ENCODE measurements around the gene CNR1. TPM values are rescaled to one million over a fixed set of nuclear protein-coding genes. Genes with fewer than 3 reads are reported as not detected.

The CNR1 gene
- total and polyA plus RNA-seq, 3 experiments from 2014 or later: not detected

GRCh38 chr6:88141561-88142296, 24.4 kb downstream of the CNR1 start:
- Histone ChIP-seq H3K27me3 (ENCODE audit: insufficient read depth, low read length, poor library complexity, severe bottlenecking) (no peaks in the 10 kb centered on the region), H3K4me3 (ENCODE audit: low read length) (no peak overlapping the region), H3K36me3 (ENCODE audit: insufficient read depth, low read length) (no peaks in the 10 kb centered on the region), H3K4me1 (ENCODE audit: insufficient read depth, low read length) (no peaks in the 10 kb centered on the region), H3K27ac (ENCODE audit: low read depth, low read length) (no peak overlapping the region), H3K9me3 (ENCODE audit: low read length) (no peaks in the 10 kb centered on the region)
- CTCF ChIA-PET: no interaction called here
- H3K4me3 Mint-ChIP-seq: no peak overlapping the region
- no peak for DNase-seq
- H3K27ac Mint-ChIP-seq: peak overlapping the region in 1 of 8 donors; percentile 26
- POLR2A ChIA-PET: no interaction called here
- no peaks in the 10 kb centered on the region for H3K4me1 Mint-ChIP-seq
- peaks cover 0 to 3% (median 0%) of the 10 kb centered on the region in 3 donors for H3K36me3 Mint-ChIP-seq
- peaks cover 4 to 5% of the 10 kb centered on the region in 2 donors for H3K27me3 Mint-ChIP-seq
- peaks cover 0 to 2% (median 0%) of the 10 kb centered on the region in 5 donors for H3K9me3 Mint-ChIP-seq

- Histone ChIP-seq H3K9me3 (ENCODE audit: low read length) (no peaks in the 10 kb centered on the region), H3K27ac (ENCODE audit: low read depth, low read length) (no peak overlapping the region), H3K27me3 (ENCODE audit: insufficient read depth, low read length, poor library complexity, severe bottlenecking) (no peaks in the 10 kb centered on the region), H3K4me3 (ENCODE audit: low read length) (no peak overlapping the region), H3K36me3 (ENCODE audit: insufficient read depth, low read length) (no peaks in the 10 kb centered on the region), H3K4me1 (ENCODE audit: insufficient read depth, low read length) (no peaks in the 10 kb centered on the region)
- Mint-ChIP-seq H3K9me3 (no peaks in the 10 kb centered on the region), H3K4me3 (no peak overlapping the region), H3K36me3 (no peaks in the 10 kb centered on the region), H3K27me3 (peaks cover 2 to 7% of the 10 kb centered on the region in 2 donors), H3K27ac (no peak overlapping the region), H3K4me1 (no peaks in the 10 kb centered on the region)
- ChIA-PET CTCF (no interaction called here), POLR2A (no interaction called here)
- DNase-seq: no peak
These were observed 28.2 kb downstream of the CNR1 start for GRCh38 chr6:88137915-88138314.

GRCh38 chr6:88135578-88136114, 30.5 kb downstream of the CNR1 start:
- Mint-ChIP-seq H3K36me3 (no peaks in the 10 kb centered on the region), H3K27me3 (peaks cover 0 to 7% of the 10 kb centered on the region in 2 donors), H3K4me3 (no peak overlapping the region), H3K4me1 (no peaks in the 10 kb centered on the region), H3K9me3 (no peaks in the 10 kb centered on the region), H3K27ac (no peak overlapping the region)
- no peaks in the 10 kb centered on the region for H3K27me3 ChIP-seq (ENCODE audit: insufficient read depth, low read length, poor library complexity, severe bottlenecking)
- H3K36me3 ChIP-seq (ENCODE audit: insufficient read depth, low read length): no peaks in the 10 kb centered on the region
- H3K9me3 ChIP-seq (ENCODE audit: low read length): no peaks in the 10 kb centered on the region
- H3K4me1 ChIP-seq (ENCODE audit: insufficient read depth, low read length): no peaks in the 10 kb centered on the region
- ChIA-PET CTCF (no interaction called here), POLR2A (no interaction called here)
- no peak overlapping the region for H3K27ac ChIP-seq (ENCODE audit: low read depth, low read length)
- no peak overlapping the region for H3K4me3 ChIP-seq (ENCODE audit: low read length)
- no peak for DNase-seq

GRCh38 chr6:88134575-88134974, 31.6 kb downstream of the CNR1 start:
- Mint-ChIP-seq H3K27me3 (peaks cover 5 to 7% of the 10 kb centered on the region in 2 donors), H3K36me3 (no peaks in the 10 kb centered on the region), H3K4me3 (no peak overlapping the region), H3K27ac (no peak overlapping the region), H3K9me3 (no peaks in the 10 kb centered on the region), H3K4me1 (no peaks in the 10 kb centered on the region)
- DNase-seq: no peak
- POLR2A ChIA-PET: no interaction called here
- CTCF ChIA-PET: no interaction called here
- no peaks in the 10 kb centered on the region for H3K9me3 ChIP-seq (ENCODE audit: low read length)
- no peak overlapping the region for H3K27ac ChIP-seq (ENCODE audit: low read depth, low read length)
- no peaks in the 10 kb centered on the region for H3K27me3 ChIP-seq (ENCODE audit: insufficient read depth, low read length, poor library complexity, severe bottlenecking)
- no peaks in the 10 kb centered on the region for H3K36me3 ChIP-seq (ENCODE audit: insufficient read depth, low read length)
- H3K4me1 ChIP-seq (ENCODE audit: insufficient read depth, low read length): no peaks in the 10 kb centered on the region
- H3K4me3 ChIP-seq (ENCODE audit: low read length): no peak overlapping the region

- ChIA-PET CTCF (no interaction called here), POLR2A (no interaction called here)
- Mint-ChIP-seq H3K27me3 (peaks cover 5 to 7% of the 10 kb centered on the region in 2 donors), H3K9me3 (no peaks in the 10 kb centered on the region), H3K4me3 (no peak overlapping the region), H3K4me1 (no peaks in the 10 kb centered on the region), H3K36me3 (no peaks in the 10 kb centered on the region), H3K27ac (no peak overlapping the region)
- Histone ChIP-seq H3K27me3 (ENCODE audit: insufficient read depth, low read length, poor library complexity, severe bottlenecking) (no peaks in the 10 kb centered on the region), H3K27ac (ENCODE audit: low read depth, low read length) (no peak overlapping the region), H3K36me3 (ENCODE audit: insufficient read depth, low read length) (no peaks in the 10 kb centered on the region), H3K4me3 (ENCODE audit: low read length) (no peak overlapping the region), H3K4me1 (ENCODE audit: insufficient read depth, low read length) (no peaks in the 10 kb centered on the region), H3K9me3 (ENCODE audit: low read length) (no peaks in the 10 kb centered on the region)
- DNase-seq: no peak
These were observed 32.4 kb downstream of the CNR1 start for GRCh38 chr6:88133718-88134117.

GRCh38 chr6:88124925-88125557, 41.1 kb downstream of the CNR1 start:
- no peaks in the 10 kb centered on the region for H3K36me3 ChIP-seq (ENCODE audit: insufficient read depth, low read length)
- H3K27ac Mint-ChIP-seq: no peak overlapping the region
- H3K36me3 Mint-ChIP-seq: no peaks in the 10 kb centered on the region
- no peaks in the 10 kb centered on the region for H3K4me1 ChIP-seq (ENCODE audit: insufficient read depth, low read length)
- H3K4me3 Mint-ChIP-seq: no peak overlapping the region
- H3K27me3 Mint-ChIP-seq: peaks cover 2 to 3% of the 10 kb centered on the region in 2 donors
- ChIA-PET CTCF (no interaction called here), POLR2A (no interaction called here)
- DNase-seq: no peak
- H3K4me3 ChIP-seq (ENCODE audit: low read length): no peak overlapping the region
- H3K9me3 Mint-ChIP-seq: peaks cover 8 to 16% (median 10%) of the 10 kb centered on the region in 5 donors
- no peaks in the 10 kb centered on the region for H3K9me3 ChIP-seq (ENCODE audit: low read length)
- no peak overlapping the region for H3K27ac ChIP-seq (ENCODE audit: low read depth, low read length)
- no peaks in the 10 kb centered on the region for H3K4me1 Mint-ChIP-seq
- no peaks in the 10 kb centered on the region for H3K27me3 ChIP-seq (ENCODE audit: insufficient read depth, low read length, poor library complexity, severe bottlenecking)

GRCh38 chr6:88120635-88121034, 45.5 kb downstream of the CNR1 start:
- no peaks in the 10 kb centered on the region for H3K36me3 Mint-ChIP-seq

GRCh38 chr6:88119769-88120168, 46.4 kb downstream of the CNR1 start:
- H3K36me3 ChIP-seq (ENCODE audit: insufficient read depth, low read length): no peaks in the 10 kb centered on the region
- Mint-ChIP-seq H3K36me3 (no peaks in the 10 kb centered on the region), H3K9me3 (peaks cover under 1 to 8% (median 6%) of the 10 kb centered on the region in 5 donors), H3K27ac (no peak overlapping the region), H3K27me3 (peaks cover 8 to 20% of the 10 kb centered on the region in 2 donors), H3K4me3 (no peak overlapping the region), H3K4me1 (no peaks in the 10 kb centered on the region)
- no peak overlapping the region for H3K4me3 ChIP-seq (ENCODE audit: low read length)
- no peaks in the 10 kb centered on the region for H3K27me3 ChIP-seq (ENCODE audit: insufficient read depth, low read length, poor library complexity, severe bottlenecking)
- H3K4me1 ChIP-seq (ENCODE audit: insufficient read depth, low read length): no peaks in the 10 kb centered on the region
- no peaks in the 10 kb centered on the region for H3K9me3 ChIP-seq (ENCODE audit: low read length)
- CTCF ChIA-PET: interaction anchor here (1.5 kb wide), 1 partner anchor 13 kb away, joined by 5 read pairs; no protein-coding TSS in a partner anchor
- no peak for DNase-seq
- POLR2A ChIA-PET: no interaction called here
- no peak overlapping the region for H3K27ac ChIP-seq (ENCODE audit: low read depth, low read length)

More at GRCh38 chr6:88120635-88121034, 45.5 kb downstream of the CNR1 start:
- no peak overlapping the region for H3K27ac ChIP-seq (ENCODE audit: low read depth, low read length)
- Mint-ChIP-seq H3K4me1 (no peaks in the 10 kb centered on the region), H3K27ac (no peak overlapping the region), H3K9me3 (peaks cover 9 to 12% (median 10%) of the 10 kb centered on the region in 5 donors), H3K27me3 (peaks cover 5 to 18% of the 10 kb centered on the region in 2 donors), H3K4me3 (no peak overlapping the region)
- ChIA-PET CTCF (no interaction called here), POLR2A (no interaction called here)
- no peak for DNase-seq
- no peak overlapping the region for H3K4me3 ChIP-seq (ENCODE audit: low read length)
- no peaks in the 10 kb centered on the region for H3K36me3 ChIP-seq (ENCODE audit: insufficient read depth, low read length)
- no peaks in the 10 kb centered on the region for H3K4me1 ChIP-seq (ENCODE audit: insufficient read depth, low read length)
- no peaks in the 10 kb centered on the region for H3K9me3 ChIP-seq (ENCODE audit: low read length)
- H3K27me3 ChIP-seq (ENCODE audit: insufficient read depth, low read length, poor library complexity, severe bottlenecking): no peaks in the 10 kb centered on the region
